HG02943 (cell line): Measurements from ENCODE around the gene MAP7D3.
"Not testable (repeated sequence)": the region's sequence is repeated elsewhere in the genome, so short reads cannot be mapped to it uniquely, and the experiment has no call there.

Experiments
- ATAC-seq: cut with Tn5 transposase; IDR thresholded peaks from one replicate; pipeline ENCODE4 v1.9.1; 2021; ENCODE audit warnings: mild to moderate bottlenecking, low read depth, moderate library complexity; ENCODE audit not compliant: unreplicated experiment

MAP7D3 gene

GRCh38 chrX:136256026-136256425 is 4.8 kb upstream of the MAP7D3 start:
- ATAC-seq = no peak

GRCh38 chrX:136255541-136255940 is 4.3 kb upstream of the MAP7D3 start:
- ATAC-seq = no peak

GRCh38 chrX:136250191-136251040 is 784 bp downstream of the MAP7D3 start:
- ATAC-seq = peak; percentile 41

- no peak for ATAC-seq
Observed at GRCh38 chrX:136246201-136246600, 5.0 kb downstream of the MAP7D3 start.

GRCh38 chrX:136237849-136238248 is 13.4 kb downstream of the MAP7D3 start:
- not testable (repeated sequence) for ATAC-seq

- no peak for ATAC-seq
Observed at GRCh38 chrX:136237074-136237473, 14.1 kb downstream of the MAP7D3 start.

- ATAC-seq = no peak
Observed at GRCh38 chrX:136228839-136229207, 22.4 kb downstream of the MAP7D3 start.

GRCh38 chrX:136227948-136228838 is 23.0 kb downstream of the MAP7D3 start:
- no peak for ATAC-seq

- ATAC-seq = no peak
Observed at GRCh38 chrX:136227074-136227473, 24.1 kb downstream of the MAP7D3 start.

- no peak for ATAC-seq
Observed at GRCh38 chrX:136221851-136222513, 29.2 kb downstream of the MAP7D3 start.

GRCh38 chrX:136220951-136221350 is 30.2 kb downstream of the MAP7D3 start:
- no peak for ATAC-seq

- ATAC-seq = no peak
Observed at GRCh38 chrX:136220540-136220939, 30.7 kb downstream of the MAP7D3 start.

- ATAC-seq = no peak
Observed at GRCh38 chrX:136219893-136220292, 31.3 kb downstream of the MAP7D3 start.

GRCh38 chrX:136215559-136215958 is 35.6 kb downstream of the MAP7D3 start:
- no peak for ATAC-seq

GRCh38 chrX:136214551-136214950 is 36.6 kb downstream of the MAP7D3 start:
- ATAC-seq = no peak

GRCh38 chrX:136212557-136213111 is 38.6 kb downstream of the MAP7D3 start:
- no peak for ATAC-seq

- no peak for ATAC-seq
Observed at GRCh38 chrX:136211766-136212556, 39.2 kb downstream of the MAP7D3 start.

GRCh38 chrX:136210806-136211205 is 40.4 kb downstream of the MAP7D3 start:
- no peak for ATAC-seq

- ATAC-seq = no peak
Observed at GRCh38 chrX:136210243-136210642, 41.0 kb downstream of the MAP7D3 start.

GRCh38 chrX:136209751-136210150 is 41.4 kb downstream of the MAP7D3 start:
- ATAC-seq = no peak
